Measurements from ENCODE around the gene EEF2KMT. TPM values are rescaled to one million over a fixed set of nuclear protein-coding genes. Genes with fewer than 3 reads are reported as not detected.

Gene EEF2KMT
- total RNA-seq, 2 experiments from 2014 or later: 11.5 to 18.5 TPM

Other genes starting within 250 kb of the EEF2KMT start
- not detected in 2 replicates for gene PPL, start 160.6 kb downstream of the EEF2KMT start, total RNA-seq (2014; rRNA removed; shearing (Covaris generic))
- not detected in 2 replicates for gene PPL, start 160.6 kb downstream of the EEF2KMT start, total RNA-seq (2022)
- not detected in 2 replicates for gene SEC14L5, start 139.5 kb downstream of the EEF2KMT start, total RNA-seq (2014; rRNA removed; shearing (Covaris generic))
- gene SEC14L5, start 139.5 kb downstream of the EEF2KMT start, total RNA-seq (2022): not detected in 2 replicates
- 12.8 and 15.6 TPM in 2 replicates for gene NAGPA, start 63.9 kb downstream of the EEF2KMT start, total RNA-seq (2014; rRNA removed; shearing (Covaris generic))
- gene NAGPA, start 63.9 kb downstream of the EEF2KMT start, total RNA-seq (2022): 12.2 and 14.6 TPM in 2 replicates
- not detected in 2 replicates for gene C16orf89, start 31.8 kb downstream of the EEF2KMT start, total RNA-seq (2014; rRNA removed; shearing (Covaris generic))
- gene C16orf89, start 31.8 kb downstream of the EEF2KMT start, total RNA-seq (2022): not detected in 2 replicates
- gene ALG1, start 26.0 kb downstream of the EEF2KMT start, total RNA-seq (2014; rRNA removed; shearing (Covaris generic)): 13.7 TPM in 2 replicates
- gene ALG1, start 26.0 kb downstream of the EEF2KMT start, total RNA-seq (2022): 20.5 and 23.1 TPM in 2 replicates